Measurements from ENCODE around the gene BRD7.

The BRD7 gene

DNA sequence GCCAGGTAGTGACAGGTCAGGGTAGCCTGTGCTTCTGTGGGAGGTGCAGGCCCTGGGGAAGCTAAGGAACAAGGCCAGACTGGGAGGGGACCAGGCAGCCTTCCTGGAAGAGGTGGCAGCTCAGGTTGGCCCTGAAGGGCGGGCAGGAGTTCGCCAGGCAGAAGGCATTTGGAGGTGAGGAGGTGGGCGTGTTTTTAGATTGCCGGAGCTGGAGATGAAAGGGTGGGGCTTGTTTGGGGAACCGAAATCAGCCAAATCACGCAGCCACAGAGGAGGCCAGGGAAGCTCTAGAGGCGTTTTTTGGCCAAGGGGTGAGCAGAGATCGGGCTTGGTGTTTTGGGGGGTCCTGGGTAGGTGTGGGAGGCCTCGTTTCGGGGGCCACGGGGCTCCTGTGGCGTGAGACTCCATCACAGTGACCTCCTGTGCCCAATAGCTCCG is 94.9 kb downstream of the BRD7 start:
- Mint-ChIP-seq H3K4me1 (ENCODE audit: low read depth) (peaks cover 72% of the 10 kb centered on the region), H3K36me3 (ENCODE audit: low read depth) (peaks cover 55% of the 10 kb centered on the region), H3K9me3 (no peaks in the 10 kb centered on the region), H3K27ac (peak overlapping the region; percentile 99), H3K27me3 (ENCODE audit: low read depth) (no peaks in the 10 kb centered on the region), H3K4me3 (peak overlapping the region; percentile 99)
- peak; percentile 33 for DNase-seq (ENCODE audit: low spot score)

DNA sequence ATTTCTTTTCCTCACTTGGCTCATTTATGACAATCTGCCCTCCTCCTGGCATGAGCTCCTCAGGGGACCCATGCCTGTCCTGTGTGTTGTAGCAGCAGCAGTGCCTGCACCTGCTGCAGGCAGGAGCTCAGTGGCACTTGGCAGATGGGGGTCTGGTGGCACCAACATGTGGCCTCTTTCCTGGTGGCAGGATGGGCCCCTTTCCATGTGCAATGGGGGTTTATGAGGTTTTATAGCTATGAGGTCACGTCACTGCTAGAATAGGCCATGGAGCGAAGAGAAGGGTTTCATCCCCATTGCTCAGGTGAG is 95.5 kb downstream of the BRD7 start:
- H3K4me1 Mint-ChIP-seq (ENCODE audit: low read depth) = peaks cover 71% of the 10 kb centered on the region
- no peak for DNase-seq (ENCODE audit: low spot score)
- H3K4me3 Mint-ChIP-seq = peak overlapping the region; percentile 99
- H3K9me3 Mint-ChIP-seq = no peaks in the 10 kb centered on the region
- peaks cover 53% of the 10 kb centered on the region for H3K36me3 Mint-ChIP-seq (ENCODE audit: low read depth)
- H3K27ac Mint-ChIP-seq = peak overlapping the region; percentile 99
- H3K27me3 Mint-ChIP-seq (ENCODE audit: low read depth) = no peaks in the 10 kb centered on the region

DNA sequence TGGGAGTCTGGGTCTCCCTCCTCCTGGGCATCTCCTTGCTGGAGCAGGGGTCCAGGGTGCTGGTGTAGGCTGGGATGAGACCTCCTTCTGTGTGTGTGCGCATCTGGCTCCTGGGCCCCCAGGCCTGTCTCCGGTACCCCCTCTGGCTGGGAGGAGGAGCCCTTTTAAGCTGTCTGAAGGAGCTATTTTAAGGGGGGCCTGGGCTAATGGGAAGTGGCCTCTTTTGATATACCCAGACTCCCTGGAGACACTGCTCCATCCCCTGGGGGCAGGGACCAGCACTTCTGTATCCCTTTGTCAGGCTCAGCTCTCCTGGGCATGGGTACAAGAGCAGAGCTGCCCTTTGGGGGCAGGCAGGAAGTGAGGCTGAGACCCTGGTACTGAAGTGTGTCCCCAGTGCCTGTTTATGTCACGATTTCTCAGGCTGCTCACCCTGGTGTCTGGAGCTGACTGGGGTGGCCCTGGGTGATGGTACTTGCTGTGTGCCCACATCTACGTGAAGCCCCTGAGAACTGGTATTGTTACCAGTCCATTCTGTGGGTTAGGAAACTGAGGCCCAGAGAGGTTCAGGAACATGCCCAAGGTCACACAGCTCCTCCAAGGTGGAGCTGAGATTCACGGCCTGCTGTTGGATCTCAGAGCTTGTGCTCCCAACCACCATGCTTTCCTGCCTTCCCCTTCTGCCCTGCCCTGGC is 96.0 kb downstream of the BRD7 start:
- H3K4me1 Mint-ChIP-seq (ENCODE audit: low read depth) = peaks cover 68% of the 10 kb centered on the region
- H3K27me3 Mint-ChIP-seq (ENCODE audit: low read depth) = no peaks in the 10 kb centered on the region
- H3K9me3 Mint-ChIP-seq = no peaks in the 10 kb centered on the region
- H3K4me3 Mint-ChIP-seq = peak overlapping the region; percentile 99
- DNase-seq (ENCODE audit: low spot score) = no peak
- H3K36me3 Mint-ChIP-seq (ENCODE audit: low read depth) = peaks cover 49% of the 10 kb centered on the region
- peak overlapping the region; percentile 99 for H3K27ac Mint-ChIP-seq

DNA sequence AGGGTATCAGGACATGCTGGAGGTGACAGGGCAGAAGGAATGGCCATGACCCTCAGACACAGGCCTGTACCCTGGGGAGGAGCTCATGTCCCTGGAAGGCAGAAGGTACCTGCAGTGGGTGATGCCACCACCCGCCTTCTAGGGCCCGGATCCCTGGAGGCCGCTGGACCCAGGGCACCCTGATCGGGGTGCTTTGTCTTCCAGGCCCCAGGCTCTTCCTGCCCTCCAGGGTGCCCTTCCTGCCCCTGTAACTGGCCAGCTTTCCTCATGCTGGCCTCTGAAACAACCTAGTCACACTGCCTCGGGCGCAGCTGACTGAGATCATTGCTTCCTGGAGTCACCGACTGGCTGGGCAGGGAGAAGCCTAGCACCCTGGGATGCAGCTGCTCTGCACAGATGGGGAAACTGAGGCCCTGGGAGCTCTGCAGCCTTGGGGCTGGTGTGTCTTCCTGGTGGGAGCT is 96.6 kb downstream of the BRD7 start:
- Mint-ChIP-seq H3K27ac (peak overlapping the region; percentile 99), H3K4me3 (peak overlapping the region; percentile 99), H3K27me3 (ENCODE audit: low read depth) (no peaks in the 10 kb centered on the region), H3K4me1 (ENCODE audit: low read depth) (peaks cover 67% of the 10 kb centered on the region), H3K36me3 (ENCODE audit: low read depth) (peaks cover 47% of the 10 kb centered on the region), H3K9me3 (no peaks in the 10 kb centered on the region)
- DNase-seq (ENCODE audit: low spot score) = no peak

DNA sequence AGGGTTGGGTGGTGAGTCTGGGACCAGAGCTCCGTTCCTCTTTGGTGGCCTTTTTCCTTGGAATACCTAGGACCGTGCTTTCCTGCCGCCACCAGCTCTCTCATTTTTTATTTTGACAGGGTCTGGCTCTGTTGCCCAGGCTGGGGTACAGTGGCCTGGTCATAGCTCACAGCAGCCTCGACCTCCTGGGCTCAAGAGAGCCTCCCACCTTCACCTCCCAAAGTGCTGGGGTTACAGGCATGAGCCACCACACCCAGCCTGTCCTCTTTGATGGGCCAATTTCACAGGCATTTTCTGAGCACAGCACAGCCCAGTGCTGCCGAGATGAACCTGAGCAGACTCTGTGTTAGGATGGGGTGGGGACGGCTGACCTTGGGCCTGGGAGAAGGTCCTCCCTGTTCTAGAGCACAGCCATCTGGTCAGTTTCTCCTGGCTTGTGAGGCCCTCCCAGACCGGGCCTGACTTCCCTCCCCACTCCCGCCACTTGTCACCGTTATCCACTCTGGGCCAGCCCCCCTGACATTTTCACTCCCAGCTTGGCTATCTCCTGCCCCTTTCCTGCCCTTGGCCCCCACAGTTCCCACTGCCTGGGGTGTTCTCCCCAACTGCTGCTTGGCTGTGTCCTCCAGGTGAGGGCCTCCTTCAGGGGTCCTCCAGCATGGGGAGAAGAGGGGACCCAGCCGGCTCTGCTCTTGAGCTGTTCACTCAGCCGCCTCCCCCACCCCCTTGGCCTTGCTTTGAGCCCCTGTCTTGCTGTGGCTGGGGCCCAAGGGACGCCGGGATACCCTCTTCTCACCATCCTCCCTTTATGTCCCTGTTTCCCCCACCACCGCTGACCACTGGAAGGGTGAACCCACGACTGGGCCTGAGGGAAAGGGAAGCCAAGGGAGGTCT is 97.4 kb downstream of the BRD7 start:
- H3K4me3 Mint-ChIP-seq = peak overlapping the region; percentile 42
- H3K36me3 Mint-ChIP-seq (ENCODE audit: low read depth) = peaks cover 41% of the 10 kb centered on the region
- peaks cover 59% of the 10 kb centered on the region for H3K4me1 Mint-ChIP-seq (ENCODE audit: low read depth)
- DNase-seq (ENCODE audit: low spot score) = no peak
- no peaks in the 10 kb centered on the region for H3K9me3 Mint-ChIP-seq
- H3K27me3 Mint-ChIP-seq (ENCODE audit: low read depth) = no peaks in the 10 kb centered on the region
- H3K27ac Mint-ChIP-seq = peak overlapping the region; percentile 99

DNA sequence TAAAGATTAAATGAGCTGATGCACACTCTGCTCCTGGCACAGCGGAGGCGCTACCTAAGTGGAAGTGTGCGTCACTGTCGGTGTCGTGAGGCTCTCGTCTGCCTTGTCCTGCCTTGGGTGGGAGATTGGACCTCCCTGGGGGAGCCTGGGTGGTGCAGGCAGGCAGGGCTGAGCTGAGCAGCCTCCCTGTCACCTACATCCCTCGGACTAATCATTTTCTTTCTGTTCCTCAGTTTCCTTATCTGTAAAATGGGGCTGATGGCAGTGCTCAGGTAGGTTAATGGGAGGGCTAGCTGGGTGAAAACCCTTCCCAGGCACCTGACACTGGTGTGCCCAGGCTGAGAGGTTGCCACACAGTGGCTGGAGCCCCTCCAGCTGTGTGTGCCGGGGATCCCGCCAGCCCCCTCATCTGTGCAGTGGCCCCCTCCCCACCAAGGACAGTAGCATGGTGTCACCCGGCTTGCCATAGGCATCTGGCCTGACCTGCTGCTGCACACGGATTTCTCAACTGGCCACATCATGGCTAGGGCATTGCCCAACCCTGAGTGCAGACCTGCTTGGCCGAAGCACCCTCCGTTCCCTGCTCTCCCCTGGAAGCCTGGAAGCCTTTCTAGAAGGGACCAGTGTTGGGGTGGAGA is 98.2 kb downstream of the BRD7 start:
- peaks cover 60% of the 10 kb centered on the region for H3K4me1 Mint-ChIP-seq (ENCODE audit: low read depth)
- DNase-seq (ENCODE audit: low spot score) = no peak
- H3K4me3 Mint-ChIP-seq = peak overlapping the region; percentile 42
- no peaks in the 10 kb centered on the region for H3K27me3 Mint-ChIP-seq (ENCODE audit: low read depth)
- no peaks in the 10 kb centered on the region for H3K9me3 Mint-ChIP-seq
- peaks cover 41% of the 10 kb centered on the region for H3K36me3 Mint-ChIP-seq (ENCODE audit: low read depth)
- H3K27ac Mint-ChIP-seq = no peak overlapping the region

DNA sequence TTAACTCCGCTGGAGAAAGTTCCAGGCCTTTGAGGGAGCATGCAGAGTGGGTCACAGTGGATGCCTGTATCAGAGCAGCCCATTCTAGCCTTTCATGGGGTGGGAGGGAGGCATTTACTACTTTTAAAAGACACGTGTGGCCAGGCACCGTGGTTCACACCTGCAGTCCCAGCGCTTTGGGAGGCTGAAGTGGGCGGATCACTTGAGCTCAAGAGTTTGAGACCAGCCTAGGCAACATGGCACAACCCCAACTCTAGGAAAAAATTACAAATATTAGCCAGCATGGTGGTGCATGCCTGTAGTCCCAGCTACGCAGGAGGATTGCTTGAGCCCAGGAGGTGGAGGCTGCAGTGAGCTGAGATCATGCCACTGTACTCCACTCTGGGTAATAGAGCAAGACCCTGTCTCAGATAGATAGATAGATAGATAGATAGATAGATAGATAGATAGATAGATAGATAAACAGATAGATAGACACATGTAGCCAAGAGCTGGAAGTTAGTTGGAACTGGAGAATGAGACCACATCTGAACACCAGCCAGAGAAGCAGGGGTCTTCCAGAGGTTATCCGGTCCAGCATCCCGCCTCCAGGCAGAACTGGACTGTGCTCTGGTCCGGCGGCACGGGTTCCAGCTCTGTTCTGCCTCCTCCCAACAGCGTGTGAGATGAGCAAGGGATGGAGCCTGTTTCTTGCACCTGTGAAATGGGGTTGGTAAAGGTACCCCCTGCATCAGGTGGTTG is 98.8 kb downstream of the BRD7 start:
- Mint-ChIP-seq H3K4me3 (peak overlapping the region; percentile 98), H3K36me3 (ENCODE audit: low read depth) (peaks cover 37% of the 10 kb centered on the region), H3K27ac (no peak overlapping the region), H3K4me1 (ENCODE audit: low read depth) (peaks cover 59% of the 10 kb centered on the region), H3K27me3 (ENCODE audit: low read depth) (no peaks in the 10 kb centered on the region), H3K9me3 (no peaks in the 10 kb centered on the region)
- DNase-seq (ENCODE audit: low spot score) = no peak

DNA sequence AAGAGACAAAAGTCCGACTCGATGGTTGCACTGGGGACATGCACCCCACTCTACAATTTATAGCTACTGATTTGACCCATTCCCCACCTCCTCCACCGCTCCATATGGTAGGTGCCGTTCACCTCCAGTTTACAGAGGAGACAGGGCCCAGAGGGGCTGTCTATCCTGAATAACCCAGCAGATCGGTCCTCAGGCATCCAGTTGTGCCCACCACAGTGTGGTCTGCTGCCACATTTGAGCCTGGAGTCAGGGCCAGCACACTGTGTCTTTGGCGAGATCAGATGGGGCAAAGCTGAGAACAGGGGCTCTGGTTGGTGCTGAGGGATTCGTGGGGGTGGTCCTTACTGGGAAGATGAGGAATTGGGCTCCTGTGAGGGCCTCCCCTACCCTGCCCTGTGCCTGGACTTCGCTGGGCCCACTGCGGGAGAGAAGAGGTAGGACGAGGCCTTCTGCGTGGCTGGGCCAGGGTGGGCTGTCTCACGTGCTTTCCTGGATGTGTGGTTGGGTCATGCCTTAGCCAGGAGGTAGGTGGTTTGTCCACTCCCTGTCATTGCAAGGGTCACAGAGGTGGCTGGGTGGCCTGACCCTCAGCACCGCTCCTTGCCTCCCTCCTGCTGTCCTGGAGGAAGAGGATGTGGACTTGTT is 99.6 kb downstream of the BRD7 start:
- H3K36me3 Mint-ChIP-seq (ENCODE audit: low read depth) = peaks cover 35% of the 10 kb centered on the region
- no peak for DNase-seq (ENCODE audit: low spot score)
- H3K4me3 Mint-ChIP-seq = peak overlapping the region; percentile 98
- no peaks in the 10 kb centered on the region for H3K27me3 Mint-ChIP-seq (ENCODE audit: low read depth)
- H3K27ac Mint-ChIP-seq = peak overlapping the region; percentile 55
- peaks cover 61% of the 10 kb centered on the region for H3K4me1 Mint-ChIP-seq (ENCODE audit: low read depth)
- peaks cover 2% of the 10 kb centered on the region for H3K9me3 Mint-ChIP-seq

DNA sequence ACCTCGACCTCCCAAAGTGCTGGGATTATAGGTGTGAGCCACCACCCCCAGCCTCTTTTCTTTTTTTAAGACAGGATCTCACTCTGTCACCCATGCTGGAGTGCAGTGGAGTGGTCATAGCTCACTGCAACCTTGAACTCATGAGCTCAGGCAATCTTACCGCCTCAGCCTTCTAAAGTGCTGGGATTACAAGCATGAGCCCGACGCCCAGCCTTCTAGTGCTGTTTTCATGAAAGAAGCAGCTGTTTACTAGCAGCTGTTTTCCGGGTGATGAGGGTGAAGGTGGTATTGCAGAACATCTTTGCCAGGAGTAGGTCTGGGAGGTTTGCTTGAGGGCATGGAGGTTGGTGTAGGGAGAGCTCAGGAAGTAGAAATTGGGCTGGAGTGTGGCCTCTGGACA is 100.4 kb downstream of the BRD7 start:
- Mint-ChIP-seq H3K4me3 (peak overlapping the region; percentile 98), H3K27me3 (ENCODE audit: low read depth) (no peaks in the 10 kb centered on the region), H3K36me3 (ENCODE audit: low read depth) (peaks cover 29% of the 10 kb centered on the region), H3K27ac (peak overlapping the region; percentile 93), H3K4me1 (ENCODE audit: low read depth) (peaks cover 61% of the 10 kb centered on the region), H3K9me3 (peaks cover 2% of the 10 kb centered on the region)
- no peak for DNase-seq (ENCODE audit: low spot score)

DNA sequence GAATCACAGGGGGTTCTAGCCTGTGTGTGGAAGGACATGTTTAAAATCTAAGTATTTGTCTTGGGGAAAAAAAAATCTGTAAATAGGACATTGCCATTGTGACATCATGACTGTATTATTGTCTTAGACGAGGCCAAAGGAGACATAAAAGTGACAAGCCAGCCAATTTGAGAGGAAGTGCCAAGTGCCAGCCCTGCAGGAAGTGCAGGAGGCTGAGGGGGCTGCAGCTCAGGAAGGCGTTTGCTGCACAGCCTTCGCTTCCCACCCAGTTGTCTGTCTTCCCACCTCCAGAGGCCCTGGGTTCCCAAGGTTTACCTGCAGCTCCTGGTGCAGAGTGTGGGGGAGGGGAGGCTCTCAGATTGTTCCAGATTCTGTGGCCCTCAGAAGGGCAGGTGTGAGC is 101.1 kb downstream of the BRD7 start:
- peaks cover 25% of the 10 kb centered on the region for H3K36me3 Mint-ChIP-seq (ENCODE audit: low read depth)

DNA sequence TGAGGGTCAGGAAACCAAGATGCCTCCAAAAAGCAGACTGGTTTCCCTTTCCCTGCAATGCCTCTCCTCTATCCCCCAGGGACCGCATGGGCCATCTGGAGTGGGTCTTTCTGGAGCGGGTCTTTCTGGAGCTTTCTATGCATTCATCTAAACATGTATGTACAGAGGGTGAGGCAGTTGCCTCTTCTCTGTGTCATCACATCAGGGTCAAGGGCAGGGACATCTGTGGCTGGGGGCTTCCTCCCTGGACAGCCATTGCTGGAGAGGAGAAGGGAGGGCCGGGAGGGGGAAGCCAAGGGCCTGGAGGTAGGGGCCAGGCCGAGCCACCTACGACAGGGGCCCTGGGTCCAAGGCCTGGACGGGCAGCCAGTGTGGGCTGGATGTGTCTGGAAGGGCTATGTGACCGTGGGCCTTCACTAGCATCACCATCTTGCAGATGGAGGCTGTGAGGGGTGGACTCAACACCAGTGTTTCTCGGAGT is 101.6 kb downstream of the BRD7 start:
- H3K4me1 Mint-ChIP-seq (ENCODE audit: low read depth) = peaks cover 55% of the 10 kb centered on the region
- DNase-seq (ENCODE audit: low spot score) = no peak
- H3K27ac Mint-ChIP-seq = peak overlapping the region; percentile 93
- H3K9me3 Mint-ChIP-seq = peaks cover 2% of the 10 kb centered on the region
- peak overlapping the region; percentile 98 for H3K4me3 Mint-ChIP-seq
- H3K36me3 Mint-ChIP-seq (ENCODE audit: low read depth) = peaks cover 21% of the 10 kb centered on the region
- H3K27me3 Mint-ChIP-seq (ENCODE audit: low read depth) = no peaks in the 10 kb centered on the region

More for the DNA sequence above, 101.1 kb downstream of the BRD7 start:
- Mint-ChIP-seq H3K4me1 (ENCODE audit: low read depth) (peaks cover 58% of the 10 kb centered on the region), H3K4me3 (peak overlapping the region; percentile 98), H3K9me3 (peaks cover 2% of the 10 kb centered on the region), H3K27ac (peak overlapping the region; percentile 93), H3K27me3 (ENCODE audit: low read depth) (no peaks in the 10 kb centered on the region)
- DNase-seq (ENCODE audit: low spot score) = no peak

DNA sequence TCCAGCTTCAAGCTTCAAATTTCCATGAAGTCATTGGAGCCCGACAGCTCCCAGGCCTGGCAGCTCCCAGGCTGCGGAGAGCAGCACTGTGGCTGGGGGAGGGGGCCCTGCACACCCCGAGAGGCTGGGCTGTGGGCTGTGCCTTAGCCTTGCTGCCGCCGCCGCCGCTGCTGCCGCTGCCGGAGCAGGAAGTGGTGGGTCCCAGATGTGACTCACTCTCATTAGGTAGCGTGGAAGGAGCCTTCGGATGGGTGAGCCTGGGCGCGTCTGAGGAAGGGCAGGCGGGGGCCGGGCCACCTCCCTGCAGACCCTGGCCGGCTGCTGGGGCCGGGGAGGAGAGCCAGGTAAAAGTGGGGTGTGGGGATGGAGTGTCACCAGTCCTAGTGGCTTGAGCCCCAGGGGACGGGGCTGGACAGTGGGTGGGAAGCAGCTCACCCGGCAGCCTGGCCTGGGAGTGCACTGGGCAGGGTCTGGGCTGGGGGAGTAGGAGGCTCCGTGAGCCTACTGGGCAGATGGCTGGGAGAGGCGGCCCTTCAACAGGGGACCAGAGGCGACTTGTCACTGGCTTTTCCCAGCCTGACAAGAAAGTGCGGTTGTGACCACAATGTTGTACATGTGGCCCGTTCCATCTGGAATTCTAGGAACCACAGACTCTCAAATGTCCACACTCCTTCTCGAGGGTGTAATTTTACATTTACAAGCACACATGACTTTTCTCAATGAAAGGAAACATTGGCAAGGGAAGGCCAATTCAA is 102.3 kb downstream of the BRD7 start, which contains the start of gene ADCY7:
ADCY7 (plus strand) TSS at position 215 of the 755 bp plus-strand sequence. CDS start 21,629 bp downstream, outside the sequence.
- DNase-seq (ENCODE audit: low spot score) = peak; percentile 84
- H3K27ac Mint-ChIP-seq = peak within 1 kb of the TSS; percentile 93
- H3K36me3 Mint-ChIP-seq (ENCODE audit: low read depth) = peaks cover 19% of the 10 kb centered on the region
- H3K9me3 Mint-ChIP-seq = peaks cover 2% of the 10 kb centered on the region
- H3K27me3 Mint-ChIP-seq (ENCODE audit: low read depth) = no peaks in the 10 kb centered on the region
- H3K4me1 Mint-ChIP-seq (ENCODE audit: low read depth) = peaks cover 54% of the 10 kb centered on the region
- peak within 1 kb of the TSS; percentile 98 for H3K4me3 Mint-ChIP-seq

All from T-helper 2 cell treated with Interferon-gamma antibody and Interleukin-4, amounts not matched to agents 5 μg/mL and 100 μg/mL, for 36 hours (primary cell).